GM19463 (cell line): ENCODE measurements around the gene LHX1.

Experiments
- ATAC-seq: cut with Tn5 transposase; IDR thresholded peaks from one replicate; pipeline ENCODE4 v1.9.1; 2021; ENCODE audit warnings: mild to moderate bottlenecking, moderate library complexity; ENCODE audit not compliant: unreplicated experiment

LHX1 gene

GRCh38 chr17:36937959-36938565 is 787 bp downstream of the LHX1 start:
- ATAC-seq: no peak

GRCh38 chr17:36938566-36939051 is 1.3 kb downstream of the LHX1 start:
- no peak for ATAC-seq

GRCh38 chr17:36939052-36939801 is 2.0 kb downstream of the LHX1 start:
- no peak for ATAC-seq

- ATAC-seq: no peak
These were observed 2.6 kb downstream of the LHX1 start for GRCh38 chr17:36939802-36940312.

GRCh38 chr17:36940313-36941264 is 3.3 kb downstream of the LHX1 start:
- ATAC-seq: no peak

- no peak for ATAC-seq
These were observed 4.2 kb downstream of the LHX1 start for GRCh38 chr17:36941265-36942010.

GRCh38 chr17:36942019-36942599 is 4.8 kb downstream of the LHX1 start:
- ATAC-seq: no peak

- no peak for ATAC-seq
These were observed 5.4 kb downstream of the LHX1 start for GRCh38 chr17:36942631-36943125.

- ATAC-seq: no peak
These were observed 6.2 kb downstream of the LHX1 start for GRCh38 chr17:36943250-36944191.

- no peak for ATAC-seq
These were observed 7.3 kb downstream of the LHX1 start for GRCh38 chr17:36944553-36944952.

- no peak for ATAC-seq
These were observed 7.9 kb downstream of the LHX1 start for GRCh38 chr17:36945140-36945539.

GRCh38 chr17:36945959-36946725 is 8.9 kb downstream of the LHX1 start:
- ATAC-seq: no peak

- ATAC-seq: no peak
These were observed 9.4 kb downstream of the LHX1 start for GRCh38 chr17:36946726-36947091.

- peak; percentile 20 for ATAC-seq
These were observed 10.8 kb downstream of the LHX1 start for GRCh38 chr17:36947922-36948716.

- ATAC-seq: peak; percentile 98
These were observed 11.6 kb downstream of the LHX1 start, which contains the start of gene AATF for GRCh38 chr17:36948717-36949460. Gene AATF (plus strand): TSS chr17:36948954. CDS start chr17:36949126, 172 bp downstream.

- ATAC-seq: no peak
These were observed 12.2 kb downstream of the LHX1 start for GRCh38 chr17:36949461-36949927.
